GM18867 (cell line): ENCODE results near the gene NOS1AP.
"Not testable (repeated sequence)": the region's sequence is repeated elsewhere in the genome, so short reads cannot be mapped to it uniquely, and the experiment has no call there.

Experiments used
- ATAC-seq: cut with Tn5 transposase; IDR thresholded peaks from one replicate; pipeline ENCODE4 v1.9.1; 2021; ENCODE audit warnings: mild to moderate bottlenecking, moderate library complexity; ENCODE audit not compliant: unreplicated experiment

Gene NOS1AP

DNA sequence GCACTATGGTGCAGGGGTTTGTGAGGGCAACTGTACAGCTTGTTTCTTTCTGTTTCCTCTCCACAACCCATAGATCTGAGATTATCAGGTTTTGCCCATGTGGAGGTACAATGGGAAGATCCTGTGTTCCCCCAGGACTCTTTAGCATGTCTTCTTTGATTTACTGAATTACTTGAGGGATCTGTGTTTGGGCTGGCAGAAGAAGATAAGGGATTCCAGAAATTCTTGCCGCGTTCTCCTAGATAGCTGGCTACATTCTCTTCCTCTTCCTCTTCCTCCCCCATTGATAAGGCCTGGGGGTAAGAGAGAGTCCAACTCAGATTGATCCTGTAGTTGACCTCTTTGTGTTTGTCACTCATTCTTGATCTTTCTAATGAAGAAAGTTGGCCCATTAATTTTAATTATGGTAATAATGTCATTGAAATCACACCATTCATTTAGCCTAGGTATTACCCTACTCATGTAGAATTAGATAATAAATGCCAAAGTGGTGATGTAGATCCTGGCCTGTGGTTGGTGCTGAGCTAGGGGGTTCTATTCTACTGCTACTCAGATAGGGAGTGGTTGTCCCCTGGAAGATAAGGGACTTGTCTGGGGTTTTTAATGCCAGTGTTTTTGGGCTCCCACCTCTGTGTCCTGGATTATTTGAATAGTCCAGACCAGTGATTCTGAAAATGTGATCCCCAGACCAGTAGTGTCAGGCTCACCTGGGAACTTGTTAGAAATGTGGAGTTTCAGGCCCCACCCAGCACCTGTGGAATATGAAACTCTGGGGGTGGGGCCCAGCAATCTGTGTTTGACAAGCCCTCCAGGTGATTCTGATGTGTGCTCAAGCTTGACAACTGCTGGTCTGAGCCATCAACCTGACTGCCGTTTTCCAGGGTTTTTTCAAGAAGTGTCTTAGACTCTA lies 122.2 kb downstream of the NOS1AP start:
- ATAC-seq = no peak

GRCh38 chr1:162192306-162192678 lies 122.8 kb downstream of the NOS1AP start:
- no peak for ATAC-seq

DNA sequence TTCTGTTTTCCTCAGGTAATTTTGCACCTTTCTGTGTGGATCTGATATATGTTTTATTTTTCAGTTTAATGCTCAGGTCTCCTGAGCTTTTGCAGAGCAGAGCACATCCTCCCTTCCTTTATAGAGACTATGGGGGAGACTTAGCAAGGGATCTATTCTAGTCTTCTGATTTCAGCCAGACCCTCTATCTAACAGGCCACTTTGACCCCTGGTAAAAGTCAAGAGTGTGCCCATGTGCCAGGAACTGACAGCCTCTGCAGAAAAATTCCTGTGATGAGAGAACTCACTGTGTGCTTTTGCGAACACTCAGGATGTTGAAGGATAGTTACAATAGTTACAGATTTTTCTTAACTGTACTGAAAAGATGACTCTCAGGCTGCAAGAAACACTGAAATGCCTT lies 123.3 kb downstream of the NOS1AP start:
- ATAC-seq = no peak

GRCh38 chr1:162193221-162193620 lies 123.7 kb downstream of the NOS1AP start:
- ATAC-seq = no peak

GRCh38 chr1:162193815-162194214 lies 124.3 kb downstream of the NOS1AP start:
- ATAC-seq = no peak

- ATAC-seq = no peak
Measured at GRCh38 chr1:162195567-162195966, 126.1 kb downstream of the NOS1AP start.

DNA sequence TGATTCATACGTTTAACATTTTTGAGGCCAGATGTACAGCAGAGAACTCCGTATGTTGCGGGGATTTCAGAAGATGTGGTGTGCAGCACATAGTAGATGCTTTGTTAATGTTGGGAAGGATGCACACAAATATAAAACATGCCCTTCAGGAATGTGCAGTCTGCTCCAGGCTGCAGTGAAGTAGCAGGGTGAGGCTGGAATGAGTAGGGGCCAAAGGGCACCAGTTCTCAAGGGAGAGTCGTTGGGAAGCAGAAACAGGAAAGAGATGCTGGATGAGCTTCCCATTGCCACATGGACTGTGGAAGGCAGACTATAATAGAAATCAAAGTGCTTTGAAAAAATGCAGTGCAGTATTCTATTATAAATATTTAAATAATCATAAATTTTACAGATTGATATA lies 126.9 kb downstream of the NOS1AP start:
- no peak for ATAC-seq

DNA sequence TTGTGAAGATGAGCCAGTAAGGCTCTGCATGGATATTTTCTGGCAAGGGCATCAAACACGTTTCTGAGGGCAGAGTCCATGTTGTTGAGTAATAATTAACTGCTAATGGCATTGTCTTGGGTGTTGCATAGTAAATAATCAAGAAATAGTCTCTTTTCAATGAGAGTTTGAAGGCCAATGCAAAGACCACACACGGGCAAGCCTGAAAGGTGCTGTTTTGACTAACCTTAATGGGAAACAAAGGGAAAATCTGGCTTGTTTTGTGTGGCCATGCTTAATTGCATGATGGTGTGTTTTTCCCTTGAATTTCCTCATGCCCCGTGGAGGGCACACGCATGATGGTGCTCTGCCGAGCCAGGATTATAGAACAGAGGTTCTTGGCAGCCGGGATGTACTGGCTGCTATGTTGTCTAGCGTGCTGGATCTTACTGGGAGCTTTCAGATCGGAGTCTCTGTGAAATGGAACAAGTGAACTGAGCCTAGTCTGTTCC lies 127.6 kb downstream of the NOS1AP start:
- no peak for ATAC-seq

- no peak for ATAC-seq
Measured at GRCh38 chr1:162197615-162198421, 128.3 kb downstream of the NOS1AP start.

DNA sequence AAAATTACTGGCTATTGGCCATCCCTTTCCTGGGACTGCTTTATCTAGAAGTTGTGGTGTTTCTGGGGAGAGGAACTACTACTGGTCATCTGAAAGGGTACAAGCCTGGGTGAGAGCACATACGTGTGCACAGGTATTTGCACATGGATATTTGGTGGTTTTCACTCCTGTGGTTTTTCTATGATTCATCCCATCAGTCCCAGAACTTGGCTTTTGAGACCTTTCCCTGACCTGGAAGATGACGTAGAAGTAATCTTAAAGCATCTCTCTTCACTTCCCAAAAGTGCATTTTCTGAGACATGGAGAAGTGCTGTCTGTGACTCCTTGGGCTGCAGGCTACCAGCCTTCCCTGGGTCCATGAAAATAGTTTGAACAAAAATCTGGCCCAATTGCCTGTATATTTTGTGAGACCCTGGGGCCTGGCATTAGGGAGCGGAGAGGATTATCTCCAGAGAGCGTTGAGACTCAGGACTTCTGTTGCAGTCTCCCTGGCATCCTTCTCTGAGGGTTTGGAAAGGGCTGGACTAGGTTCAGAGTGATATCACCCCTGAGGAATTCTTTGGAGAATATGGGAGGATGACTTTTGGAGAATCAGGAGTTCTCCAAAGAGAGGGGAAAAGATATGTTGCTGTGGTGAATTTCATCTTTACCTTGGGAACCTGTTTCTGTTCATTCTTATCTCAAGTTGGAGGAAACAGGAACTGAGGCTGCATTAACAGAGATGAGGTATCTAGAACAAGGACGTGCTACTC lies 130.8 kb downstream of the NOS1AP start:
- no peak for ATAC-seq

- not testable (repeated sequence) for ATAC-seq
Measured at GRCh38 chr1:162201062-162201461, 131.6 kb downstream of the NOS1AP start.

DNA sequence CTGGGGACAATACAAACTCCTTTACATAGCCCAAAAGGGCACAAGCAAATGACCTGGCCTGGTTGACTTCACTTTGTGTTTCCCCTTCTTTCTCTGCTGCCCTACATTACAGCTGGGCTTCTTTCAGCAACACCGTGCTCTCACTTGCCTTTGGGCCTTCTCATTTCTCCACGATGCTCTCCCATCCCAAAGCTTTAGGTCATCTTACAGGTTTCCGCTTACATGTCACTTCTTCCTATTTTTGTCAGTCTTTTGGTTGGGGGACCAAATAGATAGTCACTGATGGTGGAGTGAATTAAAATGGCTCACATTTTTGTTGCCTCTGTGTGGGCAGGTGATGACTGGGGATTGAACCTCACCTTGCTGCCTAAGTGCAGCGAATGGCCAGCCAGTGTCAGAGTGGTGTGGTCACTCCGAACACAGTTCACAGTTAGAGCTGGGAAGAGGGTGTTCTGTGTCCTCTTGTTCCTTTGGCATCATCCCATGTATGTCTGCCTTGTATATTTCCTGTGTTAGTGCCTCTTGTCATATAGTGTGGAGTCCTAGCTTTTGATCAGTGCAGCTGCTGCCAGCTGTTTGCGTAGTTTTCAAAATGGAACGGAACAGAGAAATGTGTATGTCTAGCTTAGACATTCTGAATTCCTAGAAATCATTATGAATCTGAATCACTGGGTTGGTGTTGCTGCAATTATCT lies 134.8 kb downstream of the NOS1AP start:
- ATAC-seq = no peak

DNA sequence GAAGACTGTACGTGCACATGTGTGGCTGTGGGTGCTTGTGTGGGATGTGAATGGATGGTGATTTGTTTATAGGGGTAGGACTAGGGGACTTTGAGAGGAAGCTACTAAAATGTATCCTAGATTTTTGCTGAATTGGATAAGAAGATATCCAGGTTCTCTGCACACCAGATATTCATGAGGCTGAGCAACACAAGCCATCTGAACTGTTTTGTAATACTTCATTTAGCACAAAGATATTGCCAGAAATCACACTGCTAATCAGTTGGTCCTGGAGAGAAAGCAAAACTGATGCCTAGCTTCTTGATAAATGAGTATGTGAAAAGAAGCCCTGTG lies 135.3 kb downstream of the NOS1AP start:
- no peak for ATAC-seq

- ATAC-seq = no peak
Measured at GRCh38 chr1:162206300-162206699, 136.8 kb downstream of the NOS1AP start.

- no peak for ATAC-seq
Measured at GRCh38 chr1:162206749-162207635, 137.5 kb downstream of the NOS1AP start.

- no peak for ATAC-seq
Measured at GRCh38 chr1:162207862-162208261, 138.4 kb downstream of the NOS1AP start.

DNA sequence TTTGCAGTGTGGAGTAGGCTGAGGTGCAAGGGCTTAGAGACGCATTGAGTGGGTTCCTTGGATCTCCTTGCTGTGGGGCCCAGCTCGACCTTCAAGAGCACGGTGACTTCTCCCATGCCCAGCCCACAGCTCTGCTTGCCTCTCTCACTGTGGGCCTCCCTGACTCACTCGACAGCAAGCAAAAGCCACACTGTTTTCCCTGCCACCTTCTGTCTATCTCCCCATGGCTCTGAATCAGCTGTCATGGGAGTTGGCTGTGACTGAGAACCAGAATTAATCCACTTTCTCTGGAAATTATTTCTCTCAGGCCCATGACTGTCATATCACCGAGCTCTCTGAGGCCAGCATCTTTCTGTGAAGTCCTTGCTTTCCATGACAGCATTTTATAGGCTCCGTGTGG lies 140.7 kb downstream of the NOS1AP start:
- ATAC-seq = no peak

- no peak for ATAC-seq
Measured at GRCh38 chr1:162212713-162213112, 143.2 kb downstream of the NOS1AP start.

GRCh38 chr1:162213281-162213912 lies 143.9 kb downstream of the NOS1AP start:
- no peak for ATAC-seq
